K562 (cell line): ENCODE measurements around the gene DNAJB12.

Experiments used
- EP300 ChIP-seq: IDR thresholded peaks from 2 replicates; pipeline ENCODE4 v1.6.1; 2012; ENCODE audit warnings: low read length, improper control_type of control experiment
- MAFK ChIP-seq: IDR thresholded peaks from 2 replicates; pipeline ENCODE4 v1.6.1; 2011; ENCODE audit warnings: low read length, improper control_type of control experiment
- PRMT5 ChIP-seq: sonication (generic); formaldehyde crosslinking; IDR thresholded peaks from 2 replicates; pipeline ENCODE4 v1.5.0; 2020; ENCODE audit warnings: missing genetic modification reagents
- SMAD3 ChIP-seq: fragments of 450-650 bp; formaldehyde crosslinking; conservative IDR thresholded peaks from 2 replicates; pipeline ENCODE4 v1.4.0; 2020; ENCODE audit warnings: mild to moderate bottlenecking
- TF ChIP-seq, protein P1 (sequence below), 3 experiments: IDR thresholded peaks in 2 of 3; conservative IDR thresholded peaks in 1 of 3; 2 replicates each; pipeline ENCODE4 v1.5.1; 2011 to 2012; ENCODE audit warnings: low read length in 3 of 3, mild to moderate bottlenecking in 3 of 3, control low read depth in 2 of 3, improper control_type of control experiment in 1 of 3, inconsistent platforms in 1 of 3, low read depth in 1 of 3, mixed read lengths in 1 of 3, moderate library complexity in 1 of 3; ENCODE audit not compliant: insufficient read depth in 2 of 3

DNA sequence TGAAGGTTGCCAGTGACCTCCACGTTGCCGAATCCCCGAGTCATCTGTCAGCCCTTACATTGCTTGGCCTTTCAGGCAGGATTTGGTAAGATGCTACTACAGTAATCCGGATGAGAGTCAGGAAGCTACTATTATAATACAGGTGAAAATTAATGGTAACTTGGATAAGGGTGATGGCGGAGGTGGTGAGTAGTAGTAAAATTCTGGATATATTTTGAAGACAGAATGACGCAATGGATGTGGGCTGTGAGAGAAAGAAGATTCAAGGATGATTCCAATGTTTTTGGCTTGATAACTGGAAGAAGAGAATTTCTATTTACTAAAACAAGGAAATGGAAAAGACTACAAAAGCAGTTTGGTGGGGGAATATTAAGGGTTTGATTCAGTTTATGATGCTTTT is 1.4 kb upstream of the DNAJB12 start:
- no peak for TF ChIP-seq EP300
- TF ChIP-seq PRMT5 (CRISPR knock-in tag), result no peak
- no peak for TF ChIP-seq SMAD3 (CRISPR knock-in tag)
- TF ChIP-seq MAFK, result no peak
- TF ChIP-seq, protein P1, sequence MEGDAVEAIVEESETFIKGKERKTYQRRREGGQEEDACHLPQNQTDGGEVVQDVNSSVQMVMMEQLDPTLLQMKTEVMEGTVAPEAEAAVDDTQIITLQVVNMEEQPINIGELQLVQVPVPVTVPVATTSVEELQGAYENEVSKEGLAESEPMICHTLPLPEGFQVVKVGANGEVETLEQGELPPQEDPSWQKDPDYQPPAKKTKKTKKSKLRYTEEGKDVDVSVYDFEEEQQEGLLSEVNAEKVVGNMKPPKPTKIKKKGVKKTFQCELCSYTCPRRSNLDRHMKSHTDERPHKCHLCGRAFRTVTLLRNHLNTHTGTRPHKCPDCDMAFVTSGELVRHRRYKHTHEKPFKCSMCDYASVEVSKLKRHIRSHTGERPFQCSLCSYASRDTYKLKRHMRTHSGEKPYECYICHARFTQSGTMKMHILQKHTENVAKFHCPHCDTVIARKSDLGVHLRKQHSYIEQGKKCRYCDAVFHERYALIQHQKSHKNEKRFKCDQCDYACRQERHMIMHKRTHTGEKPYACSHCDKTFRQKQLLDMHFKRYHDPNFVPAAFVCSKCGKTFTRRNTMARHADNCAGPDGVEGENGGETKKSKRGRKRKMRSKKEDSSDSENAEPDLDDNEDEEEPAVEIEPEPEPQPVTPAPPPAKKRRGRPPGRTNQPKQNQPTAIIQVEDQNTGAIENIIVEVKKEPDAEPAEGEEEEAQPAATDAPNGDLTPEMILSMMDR (IDR thresholded peaks at IDR 0.05 in 2 of 3, conservative IDR thresholded peaks at IDR 0.05 in 1 of 3; ENCODE audit: insufficient read depth in 2 of 3, low read depth in 1 of 3, low read length in 3 of 3), result no peak
